Measurements from ENCODE around the gene NCCRP1. TPM values are rescaled to one million over a fixed set of nuclear protein-coding genes. Genes with fewer than 3 reads are reported as not detected.

Gene NCCRP1
- total RNA-seq, 2 experiments from 2014 or later: not detected

GRCh38 chr19:39236527-39236926, 39.8 kb downstream of the NCCRP1 start:
- ChIA-PET CTCF (interaction anchor here (1.1 kb wide), 1 partner anchor 58 kb away, joined by 3 read pairs; no protein-coding TSS in a partner anchor), POLR2A (no interaction called here)

GRCh38 chr19:39237200-39238184, 40.7 kb downstream of the NCCRP1 start:
- ATAC-seq (ENCODE audit: poor library complexity) (peak; percentile 70), DNase-seq (peak in 12 of 14 experiments; percentile 4 to 67 (median 39))
- peaks cover 27% of the 10 kb centered on the region for H3K4me1 ChIP-seq (ENCODE audit: insufficient read depth, low read length)
- H3K9me3 ChIP-seq (ENCODE audit: control insufficient read depth in 1 of 2, insufficient read depth in 1 of 2, low read length in 2 of 2): no peaks in the 10 kb centered on the region
- no peak for TF ChIP-seq CTCF (IDR thresholded peaks at IDR 0.05)
- Mint-ChIP-seq H3K27ac (peak overlapping the region; percentile 73), H3K4me1 (ENCODE audit: low read depth) (peaks cover 28% of the 10 kb centered on the region), H3K9me3 (no peaks in the 10 kb centered on the region), H3K4me3 (peak overlapping the region; percentile 76), H3K36me3 (ENCODE audit: low read depth) (no peaks in the 10 kb centered on the region), H3K27me3 (no peaks in the 10 kb centered on the region)
- peak overlapping the region; percentile 37 for H3K4me3 ChIP-seq (ENCODE audit: low read length)
- H3K27ac ChIP-seq (ENCODE audit: low read depth in 1 of 2, low read length in 2 of 2): peak overlapping the region in 1 of 2 donors; percentile 33
- intact Hi-C loops (cut with DNase I, micrococcal nuclease): no loop called here
- H3K27me3 ChIP-seq (ENCODE audit: control insufficient read depth in 1 of 2, insufficient read depth in 2 of 2, low read length in 2 of 2): no peaks in the 10 kb centered on the region
- POLR2A ChIA-PET: interaction anchor here (1.0 to 1.2 kb wide), 3 partner anchors 10 to 208 kb away, joined by 3 read pairs; partner anchors contain the start of gene SUPT5H
- no peaks in the 10 kb centered on the region for H3K36me3 ChIP-seq (ENCODE audit: insufficient read depth, low read length)
- CTCF ChIA-PET: interaction anchor here (0.6 kb wide), 1 partner anchor 718 kb away, joined by 3 read pairs; no protein-coding TSS in a partner anchor

More at GRCh38 chr19:39236527-39236926, 39.8 kb downstream of the NCCRP1 start:
- no peaks in the 10 kb centered on the region for H3K36me3 Mint-ChIP-seq (ENCODE audit: low read depth)
- H3K4me1 Mint-ChIP-seq (ENCODE audit: low read depth): peaks cover 28% of the 10 kb centered on the region
- Histone ChIP-seq H3K36me3 (ENCODE audit: insufficient read depth, low read length) (no peaks in the 10 kb centered on the region), H3K4me1 (ENCODE audit: insufficient read depth, low read length) (peaks cover 27% of the 10 kb centered on the region), H3K9me3 (ENCODE audit: control insufficient read depth in 1 of 2, insufficient read depth in 1 of 2, low read length in 2 of 2) (no peaks in the 10 kb centered on the region), H3K4me3 (ENCODE audit: low read length) (no peak overlapping the region), H3K27ac (ENCODE audit: low read depth in 1 of 2, low read length in 2 of 2) (no peak overlapping the region), H3K27me3 (ENCODE audit: control insufficient read depth in 1 of 2, insufficient read depth in 2 of 2, low read length in 2 of 2) (no peaks in the 10 kb centered on the region)
- intact Hi-C loops (cut with DNase I, micrococcal nuclease): no loop called here
- H3K27ac Mint-ChIP-seq: peak overlapping the region; percentile 73
- H3K4me3 Mint-ChIP-seq: no peak overlapping the region
- DNase-seq (peak in 5 of 14 experiments; percentile 11 to 63 (median 28)), ATAC-seq (ENCODE audit: poor library complexity) (peak; percentile 62)
- TF ChIP-seq CTCF (IDR thresholded peaks at IDR 0.05): no peak
- H3K9me3 Mint-ChIP-seq: no peaks in the 10 kb centered on the region
- H3K27me3 Mint-ChIP-seq: no peaks in the 10 kb centered on the region

- Histone ChIP-seq H3K27me3 (ENCODE audit: control insufficient read depth in 1 of 2, insufficient read depth in 2 of 2, low read length in 2 of 2) (no peaks in the 10 kb centered on the region), H3K27ac (ENCODE audit: low read depth in 1 of 2, low read length in 2 of 2) (no peak overlapping the region), H3K36me3 (ENCODE audit: insufficient read depth, low read length) (no peaks in the 10 kb centered on the region), H3K4me3 (ENCODE audit: low read length) (peak overlapping the region; percentile 37), H3K9me3 (ENCODE audit: control insufficient read depth in 1 of 2, insufficient read depth in 1 of 2, low read length in 2 of 2) (no peaks in the 10 kb centered on the region), H3K4me1 (ENCODE audit: insufficient read depth, low read length) (peaks cover 27% of the 10 kb centered on the region)
- Mint-ChIP-seq H3K4me3 (peak overlapping the region; percentile 76), H3K27me3 (peaks cover 1% of the 10 kb centered on the region), H3K9me3 (no peaks in the 10 kb centered on the region), H3K36me3 (ENCODE audit: low read depth) (no peaks in the 10 kb centered on the region), H3K4me1 (ENCODE audit: low read depth) (peaks cover 28% of the 10 kb centered on the region), H3K27ac (peak overlapping the region; percentile 73)
- TF ChIP-seq CTCF (IDR thresholded peaks at IDR 0.05): no peak
- DNase-seq: no peak
- ATAC-seq (ENCODE audit: poor library complexity): no peak
- intact Hi-C loops (cut with DNase I, micrococcal nuclease): no loop called here
- ChIA-PET CTCF (no interaction called here), POLR2A (interaction anchor here (1.0 to 1.2 kb wide), 3 partner anchors 10 to 207 kb away, joined by 3 read pairs; partner anchors contain the start of gene SUPT5H)
Measured at GRCh38 chr19:39238209-39238608, 41.4 kb downstream of the NCCRP1 start.

Measured in CD4-positive, alpha-beta T cell (primary cell).